Gastrocnemius medialis (tissue), 4 donors: ENCODE data around the gene DRP2.

Source experiments
- CTCF ChIP-seq, 5 experiments: fragments of 450-650 bp in 3 of 5; fragments of 200-600 bp in 2 of 5; sonication (generic) in 2 of 5; IDR thresholded peaks in 4 of 5; conservative IDR thresholded peaks in 1 of 5; 1 replicate in 4 of 5; 2 replicates in 1 of 5; pipeline ENCODE4 v1.5.1; 2016 to 2019; ENCODE audit warnings: antibody characterized with exemption in 5 of 5, mild to moderate bottlenecking in 3 of 5, moderate library complexity in 3 of 5
- POLR2A ChIP-seq, 2 donors: fragments of 450-650 bp; IDR thresholded peaks; one replicate each; pipeline ENCODE4 v1.6.1; 2017; ENCODE audit warnings: antibody characterized with exemption in 2 of 2, mild to moderate bottlenecking in 2 of 2, moderate library complexity in 2 of 2

- TF ChIP-seq POLR2A (IDR thresholded peaks at IDR 0.05) (no peak), CTCF (IDR thresholded peaks at IDR 0.05 in 4 of 5, conservative IDR thresholded peaks at IDR 0.05 in 1 of 5) (no peak)
These were observed at the start of gene DRP2 for GRCh38 chrX:101219116-101219863.
